ENCODE measurements around the gene NPPC. TPM values are rescaled to one million over a fixed set of nuclear protein-coding genes. Genes with fewer than 3 reads are reported as not detected.

The NPPC gene
- total RNA-seq, 1 donor from 2014 or later: not detected

GRCh38 chr2:231935815-231936214 is 9.6 kb upstream of the NPPC start:
- no peak for TF ChIP-seq CTCF (conservative IDR thresholded peaks at IDR 0.05; ENCODE audit: low read depth, low read length)
- H3K4me3 ChIP-seq (ENCODE audit: low read depth, low read length): no peak overlapping the region
- no peak for DNase-seq (ENCODE audit: low read depth)

- DNase-seq (ENCODE audit: low read depth): no peak
- TF ChIP-seq CTCF (conservative IDR thresholded peaks at IDR 0.05; ENCODE audit: low read depth, low read length): no peak
- H3K4me3 ChIP-seq (ENCODE audit: low read depth, low read length): no peak overlapping the region
Measured at GRCh38 chr2:231935207-231935524, 9.0 kb upstream of the NPPC start.

GRCh38 chr2:231934441-231935206 is 8.4 kb upstream of the NPPC start:
- no peak for DNase-seq (ENCODE audit: low read depth)
- no peak for TF ChIP-seq CTCF (conservative IDR thresholded peaks at IDR 0.05; ENCODE audit: low read depth, low read length)
- H3K4me3 ChIP-seq (ENCODE audit: low read depth, low read length): no peak overlapping the region

- no peak for TF ChIP-seq CTCF (conservative IDR thresholded peaks at IDR 0.05; ENCODE audit: low read depth, low read length)
- no peak for DNase-seq (ENCODE audit: low read depth)
- H3K4me3 ChIP-seq (ENCODE audit: low read depth, low read length): no peak overlapping the region
Measured at GRCh38 chr2:231933916-231934401, 7.8 kb upstream of the NPPC start.

GRCh38 chr2:231932985-231933915 is 7.1 kb upstream of the NPPC start:
- no peak overlapping the region for H3K4me3 ChIP-seq (ENCODE audit: low read depth, low read length)
- no peak for DNase-seq (ENCODE audit: low read depth)
- no peak for TF ChIP-seq CTCF (conservative IDR thresholded peaks at IDR 0.05; ENCODE audit: low read depth, low read length)

- TF ChIP-seq CTCF (conservative IDR thresholded peaks at IDR 0.05; ENCODE audit: low read depth, low read length): no peak
- no peak for DNase-seq (ENCODE audit: low read depth)
- no peak overlapping the region for H3K4me3 ChIP-seq (ENCODE audit: low read depth, low read length)
Measured at GRCh38 chr2:231932711-231932970, 6.4 kb upstream of the NPPC start.

Measured in epithelial cell of proximal tubule (primary cell).